ENCODE measurements around the gene SELENOO.
A peak's percentile ranks its signal among the peaks of the same experiment; 100 is the strongest.
"Not testable (repeated sequence)": the region's sequence is repeated elsewhere in the genome, so short reads cannot be mapped to it uniquely, and the experiment has no call there.

The SELENOO gene

DNA sequence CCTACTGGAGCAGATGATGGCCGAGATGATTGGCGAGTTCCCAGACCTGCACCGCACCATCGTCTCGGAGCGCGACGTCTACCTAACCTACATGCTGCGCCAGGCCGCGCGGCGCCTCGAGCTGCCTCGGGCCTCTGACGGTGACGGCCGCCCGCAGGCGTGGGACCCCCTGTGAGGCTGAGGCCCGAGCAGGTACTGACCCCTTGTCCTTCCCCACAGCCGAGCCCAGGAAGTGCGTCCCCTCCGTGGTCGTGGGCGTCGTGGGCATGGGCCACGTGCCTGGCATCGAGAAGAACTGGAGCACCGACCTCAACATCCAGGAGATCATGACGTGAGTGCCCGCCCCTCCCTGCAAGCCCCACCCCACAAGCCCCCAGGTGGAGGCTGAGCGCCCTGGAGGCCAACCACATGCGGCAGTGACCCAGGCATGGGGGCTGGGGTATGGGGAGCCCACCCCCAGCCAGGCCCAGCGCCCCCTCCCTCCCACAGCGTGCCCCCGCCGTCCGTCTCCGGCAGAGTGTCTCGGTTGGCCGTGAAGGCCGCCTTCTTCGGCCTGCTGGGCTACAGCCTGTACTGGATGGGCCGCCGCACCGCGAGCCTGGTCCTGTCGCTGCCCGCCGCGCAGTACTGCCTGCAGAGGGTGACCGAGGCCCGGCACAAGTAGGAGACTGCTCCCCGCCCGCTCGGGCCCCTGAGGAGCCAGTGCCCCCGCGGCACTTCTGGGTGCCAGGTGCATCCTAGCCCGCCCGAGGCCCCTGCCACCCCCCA, 2.8 kb upstream of the SELENOO start:
- DNase-seq (no peak), ATAC-seq (replicated peaks) (no peak)
- Mint-ChIP-seq H3K9me3 (no peaks in the 10 kb centered on the region), H3K27ac (peak overlapping the region; percentile 62), H3K4me3 (no peak overlapping the region), H3K36me3 (peaks cover 23 to 28% of the 10 kb centered on the region in 2 donors), H3K4me1 (peaks cover 18 to 58% of the 10 kb centered on the region in 2 donors), H3K27me3 (no peaks in the 10 kb centered on the region)

GRCh38 chr22:50198624-50199017, 2.2 kb upstream of the SELENOO start:
- no peak overlapping the region for H3K27ac Mint-ChIP-seq
- peaks cover 27 to 31% of the 10 kb centered on the region in 2 donors for H3K36me3 Mint-ChIP-seq
- no peaks in the 10 kb centered on the region for H3K27me3 Mint-ChIP-seq
- H3K4me3 Mint-ChIP-seq, result no peak overlapping the region
- no peaks in the 10 kb centered on the region for H3K9me3 Mint-ChIP-seq
- ATAC-seq (replicated peaks) (no peak), DNase-seq (no peak)
- peaks cover 17 to 53% of the 10 kb centered on the region in 2 donors for H3K4me1 Mint-ChIP-seq

GRCh38 chr22:50199251-50199721, 1.5 kb upstream of the SELENOO start:
- no peak for DNase-seq
- H3K4me3 Mint-ChIP-seq, result peak overlapping the region; percentile 76 to 82
- no peak for ATAC-seq (replicated peaks)
- peaks cover 27 to 32% of the 10 kb centered on the region in 2 donors for H3K36me3 Mint-ChIP-seq
- H3K27ac Mint-ChIP-seq, result peak overlapping the region; percentile 91
- H3K4me1 Mint-ChIP-seq, result peaks cover 19 to 51% of the 10 kb centered on the region in 2 donors
- H3K9me3 Mint-ChIP-seq, result no peaks in the 10 kb centered on the region
- H3K27me3 Mint-ChIP-seq, result no peaks in the 10 kb centered on the region

GRCh38 chr22:50199829-50200460, 866 bp upstream of the SELENOO start:
- Mint-ChIP-seq H3K4me1 (peaks cover 22 to 48% of the 10 kb centered on the region in 2 donors), H3K27ac (peak overlapping the region; percentile 91), H3K36me3 (peaks cover 32 to 34% of the 10 kb centered on the region in 2 donors), H3K9me3 (no peaks in the 10 kb centered on the region), H3K4me3 (peak overlapping the region; percentile 76 to 82), H3K27me3 (no peaks in the 10 kb centered on the region)
- DNase-seq, result no peak
- ATAC-seq (replicated peaks), result peak; percentile 9 to 10

DNA sequence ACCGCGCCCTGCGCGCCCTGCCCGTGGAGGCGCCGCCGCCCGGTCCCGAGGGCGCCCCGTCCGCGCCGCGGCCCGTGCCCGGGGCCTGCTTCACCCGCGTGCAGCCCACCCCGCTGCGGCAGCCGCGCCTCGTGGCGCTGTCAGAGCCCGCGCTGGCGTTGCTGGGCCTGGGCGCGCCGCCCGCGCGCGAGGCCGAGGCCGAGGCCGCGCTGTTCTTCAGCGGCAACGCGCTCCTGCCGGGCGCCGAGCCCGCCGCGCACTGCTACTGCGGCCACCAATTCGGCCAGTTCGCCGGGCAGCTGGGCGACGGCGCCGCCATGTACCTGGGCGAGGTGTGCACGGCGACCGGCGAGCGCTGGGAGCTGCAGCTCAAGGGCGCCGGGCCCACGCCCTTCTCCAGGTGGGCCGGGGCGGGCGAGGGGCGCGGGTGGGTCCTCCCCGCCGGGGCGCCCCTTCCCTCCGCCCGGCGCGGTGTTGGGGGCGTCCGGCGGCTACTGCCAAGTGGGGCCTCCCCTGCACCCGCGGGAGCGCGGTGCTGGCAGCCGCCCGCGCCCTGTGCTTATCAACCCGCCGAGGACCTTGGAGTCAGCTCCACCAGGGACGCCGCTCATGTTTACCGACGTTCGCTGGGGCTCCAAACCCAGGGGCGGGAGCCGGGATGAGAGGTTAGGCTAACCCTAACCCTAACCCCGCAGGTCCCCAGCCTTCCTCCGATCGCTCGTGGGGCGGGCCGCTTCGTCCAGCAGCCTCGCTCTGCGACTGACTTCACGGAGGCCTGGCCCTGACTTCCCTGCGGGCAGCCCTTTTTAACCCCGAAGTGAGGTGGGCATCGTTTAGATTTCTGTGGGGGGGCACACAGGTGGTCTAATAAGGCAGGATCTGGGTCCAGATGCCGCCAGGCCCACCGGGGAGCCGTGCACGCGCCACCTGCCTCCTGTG, 649 bp downstream of the SELENOO start:
- no peaks in the 10 kb centered on the region for H3K9me3 Mint-ChIP-seq
- peak overlapping the region; percentile 84 to 86 for H3K4me3 Mint-ChIP-seq
- no peak for DNase-seq
- H3K4me1 Mint-ChIP-seq, result peaks cover 22 to 47% of the 10 kb centered on the region in 2 donors
- H3K27ac Mint-ChIP-seq, result peak overlapping the region; percentile 52
- no peaks in the 10 kb centered on the region for H3K27me3 Mint-ChIP-seq
- H3K36me3 Mint-ChIP-seq, result peaks cover 31 to 37% of the 10 kb centered on the region in 2 donors
- ATAC-seq (replicated peaks), result peak; percentile 33 to 38

GRCh38 chr22:50202130-50202666, 1.4 kb downstream of the SELENOO start:
- H3K4me3 Mint-ChIP-seq, result peak overlapping the region; percentile 84 to 86
- H3K36me3 Mint-ChIP-seq, result peaks cover 27 to 37% of the 10 kb centered on the region in 2 donors
- ATAC-seq (replicated peaks) (no peak), DNase-seq (no peak)
- H3K9me3 Mint-ChIP-seq, result no peaks in the 10 kb centered on the region
- H3K27ac Mint-ChIP-seq, result peak overlapping the region; percentile 52
- no peaks in the 10 kb centered on the region for H3K27me3 Mint-ChIP-seq
- H3K4me1 Mint-ChIP-seq, result peaks cover 26 to 51% of the 10 kb centered on the region in 2 donors

- ATAC-seq (replicated peaks) (no peak), DNase-seq (no peak)
- Mint-ChIP-seq H3K27me3 (no peaks in the 10 kb centered on the region), H3K4me1 (peaks cover 33 to 58% of the 10 kb centered on the region in 2 donors), H3K4me3 (no peak overlapping the region), H3K36me3 (peaks cover 27 to 40% of the 10 kb centered on the region in 2 donors), H3K9me3 (no peaks in the 10 kb centered on the region), H3K27ac (no peak overlapping the region)
Observed at GRCh38 chr22:50203288-50203687, 2.5 kb downstream of the SELENOO start.

DNA sequence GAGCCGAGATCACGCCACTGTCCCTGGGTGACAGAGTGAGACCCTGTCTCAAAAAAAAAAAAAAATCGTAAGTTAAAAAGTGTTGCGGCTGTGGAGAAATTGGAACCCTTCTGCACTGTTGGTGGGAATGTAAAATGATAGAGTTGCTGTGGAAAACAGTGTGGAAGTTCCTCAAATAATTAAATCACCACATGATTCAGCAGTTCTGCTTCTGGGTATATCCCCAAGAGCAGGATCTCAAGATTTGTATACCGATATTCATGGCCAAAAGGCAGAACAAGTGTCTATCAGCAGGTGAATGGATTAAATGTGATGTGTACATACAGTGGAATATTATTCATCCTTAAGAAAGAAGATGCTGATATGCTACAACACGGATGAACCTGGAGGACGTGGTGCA, 3.8 kb downstream of the SELENOO start:
- H3K9me3 Mint-ChIP-seq, result no peaks in the 10 kb centered on the region
- no peak overlapping the region for H3K4me3 Mint-ChIP-seq
- no peak overlapping the region for H3K27ac Mint-ChIP-seq
- ATAC-seq (replicated peaks) (no peak), DNase-seq (no peak)
- no peaks in the 10 kb centered on the region for H3K27me3 Mint-ChIP-seq
- H3K36me3 Mint-ChIP-seq, result peaks cover 24 to 41% of the 10 kb centered on the region in 2 donors
- H3K4me1 Mint-ChIP-seq, result peaks cover 32 to 56% of the 10 kb centered on the region in 2 donors

DNA sequence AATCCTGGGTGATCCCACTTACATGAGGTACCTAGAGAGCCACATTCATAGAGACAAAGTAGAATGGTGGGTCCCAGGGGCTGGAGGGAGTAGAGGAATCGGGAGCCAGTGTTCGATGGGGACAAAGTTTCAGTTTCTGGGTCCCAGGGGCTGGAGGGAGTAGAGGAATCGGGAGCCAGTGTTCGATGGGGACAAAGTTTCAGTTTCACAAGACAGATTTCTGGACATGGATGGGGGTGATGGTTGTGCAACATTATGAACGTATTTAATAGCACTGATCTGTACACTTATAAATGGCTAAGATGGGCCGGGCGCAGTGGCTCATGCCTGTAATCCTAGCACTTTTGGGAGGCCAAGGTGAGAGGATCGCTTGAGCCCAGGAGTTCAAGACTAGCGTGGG, 4.2 kb downstream of the SELENOO start:
- H3K9me3 Mint-ChIP-seq; ATAC-seq (replicated peaks); DNase-seq; H3K27me3 Mint-ChIP-seq; H3K4me3 Mint-ChIP-seq: not testable (repeated sequence)
- Mint-ChIP-seq H3K36me3 (peaks cover 29 to 44% of the 10 kb centered on the region in 2 donors), H3K27ac (peak overlapping the region; percentile 38), H3K4me1 (peaks cover 35 to 56% of the 10 kb centered on the region in 2 donors)

- H3K4me3 Mint-ChIP-seq, result no peak overlapping the region
- no peak for ATAC-seq (replicated peaks)
- no peaks in the 10 kb centered on the region for H3K27me3 Mint-ChIP-seq
- peaks cover 31 to 49% of the 10 kb centered on the region in 2 donors for H3K36me3 Mint-ChIP-seq
- peaks cover 37 to 57% of the 10 kb centered on the region in 2 donors for H3K4me1 Mint-ChIP-seq
- no peaks in the 10 kb centered on the region for H3K9me3 Mint-ChIP-seq
- no peak overlapping the region for H3K27ac Mint-ChIP-seq
- no peak for DNase-seq
Observed at GRCh38 chr22:50205781-50206569, 5.2 kb downstream of the SELENOO start.

GRCh38 chr22:50206599-50206998, 5.8 kb downstream of the SELENOO start:
- H3K27ac Mint-ChIP-seq, result no peak overlapping the region
- H3K4me3 Mint-ChIP-seq, result no peak overlapping the region
- DNase-seq, result no peak
- no peaks in the 10 kb centered on the region for H3K9me3 Mint-ChIP-seq
- ATAC-seq (replicated peaks), result no peak
- H3K36me3 Mint-ChIP-seq, result peaks cover 31 to 52% of the 10 kb centered on the region in 2 donors
- H3K4me1 Mint-ChIP-seq, result peaks cover 37 to 57% of the 10 kb centered on the region in 2 donors
- H3K27me3 Mint-ChIP-seq, result no peaks in the 10 kb centered on the region

- Mint-ChIP-seq H3K4me1 (peaks cover 33 to 51% of the 10 kb centered on the region in 2 donors), H3K27ac (peak overlapping the region; percentile 65), H3K9me3 (no peaks in the 10 kb centered on the region), H3K27me3 (no peaks in the 10 kb centered on the region), H3K4me3 (no peak overlapping the region), H3K36me3 (peaks cover 30 to 59% of the 10 kb centered on the region in 2 donors)
- DNase-seq (no peak), ATAC-seq (replicated peaks) (peak; percentile 31 to 41)
Observed at GRCh38 chr22:50207383-50208140, 6.8 kb downstream of the SELENOO start.

Measured in stimulated activated naive B cell treated with anti-CD40 and anti-IgM and Interleukin-4, amounts not matched to agents 10 μg/mL and 1 μg/mL and 100 μg/mL, for 72 hours (primary cell).